ENCODE measurements around the gene WRNIP1.

WRNIP1 gene

DNA sequence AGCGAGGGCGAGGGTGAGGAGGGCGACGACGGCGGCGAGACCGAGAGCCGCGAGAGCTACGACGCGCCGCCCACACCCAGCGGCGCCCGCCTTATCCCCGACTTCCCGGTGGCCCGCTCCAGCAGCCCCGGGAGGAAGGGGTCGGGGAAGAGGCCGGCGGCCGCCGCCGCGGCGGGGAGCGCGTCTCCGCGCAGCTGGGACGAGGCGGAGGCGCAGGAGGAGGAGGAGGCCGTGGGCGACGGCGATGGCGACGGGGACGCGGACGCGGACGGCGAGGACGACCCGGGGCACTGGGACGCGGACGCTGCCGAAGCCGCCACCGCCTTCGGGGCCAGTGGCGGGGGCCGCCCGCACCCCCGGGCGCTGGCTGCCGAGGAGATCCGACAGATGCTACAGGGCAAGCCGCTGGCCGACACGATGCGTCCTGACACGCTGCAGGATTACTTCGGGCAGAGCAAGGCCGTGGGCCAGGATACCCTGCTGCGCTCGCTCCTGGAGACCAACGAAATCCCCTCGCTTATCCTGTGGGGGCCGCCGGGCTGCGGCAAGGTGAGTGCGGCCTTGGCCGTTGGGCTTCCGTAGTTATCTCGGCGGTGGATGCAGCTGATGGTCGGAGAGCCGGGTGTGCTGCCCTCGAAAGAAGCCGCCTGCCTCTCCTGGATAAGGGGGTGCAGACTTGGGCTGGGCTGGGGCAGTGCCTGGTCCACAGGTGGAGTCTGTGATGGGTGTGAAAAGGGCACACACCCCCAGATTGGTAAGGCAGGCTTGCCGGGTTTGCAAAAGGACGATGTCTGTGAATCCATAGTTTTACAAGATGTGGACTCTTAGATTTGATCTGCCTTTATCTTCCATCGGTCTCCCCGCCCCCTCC lies 938 bp downstream of the WRNIP1 start:
- TF ChIP-seq, protein P1, sequence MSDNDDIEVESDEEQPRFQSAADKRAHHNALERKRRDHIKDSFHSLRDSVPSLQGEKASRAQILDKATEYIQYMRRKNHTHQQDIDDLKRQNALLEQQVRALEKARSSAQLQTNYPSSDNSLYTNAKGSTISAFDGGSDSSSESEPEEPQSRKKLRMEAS (IDR thresholded peaks at IDR 0.05), result no peak; the same call in 1 of the 2 replicates

DNA sequence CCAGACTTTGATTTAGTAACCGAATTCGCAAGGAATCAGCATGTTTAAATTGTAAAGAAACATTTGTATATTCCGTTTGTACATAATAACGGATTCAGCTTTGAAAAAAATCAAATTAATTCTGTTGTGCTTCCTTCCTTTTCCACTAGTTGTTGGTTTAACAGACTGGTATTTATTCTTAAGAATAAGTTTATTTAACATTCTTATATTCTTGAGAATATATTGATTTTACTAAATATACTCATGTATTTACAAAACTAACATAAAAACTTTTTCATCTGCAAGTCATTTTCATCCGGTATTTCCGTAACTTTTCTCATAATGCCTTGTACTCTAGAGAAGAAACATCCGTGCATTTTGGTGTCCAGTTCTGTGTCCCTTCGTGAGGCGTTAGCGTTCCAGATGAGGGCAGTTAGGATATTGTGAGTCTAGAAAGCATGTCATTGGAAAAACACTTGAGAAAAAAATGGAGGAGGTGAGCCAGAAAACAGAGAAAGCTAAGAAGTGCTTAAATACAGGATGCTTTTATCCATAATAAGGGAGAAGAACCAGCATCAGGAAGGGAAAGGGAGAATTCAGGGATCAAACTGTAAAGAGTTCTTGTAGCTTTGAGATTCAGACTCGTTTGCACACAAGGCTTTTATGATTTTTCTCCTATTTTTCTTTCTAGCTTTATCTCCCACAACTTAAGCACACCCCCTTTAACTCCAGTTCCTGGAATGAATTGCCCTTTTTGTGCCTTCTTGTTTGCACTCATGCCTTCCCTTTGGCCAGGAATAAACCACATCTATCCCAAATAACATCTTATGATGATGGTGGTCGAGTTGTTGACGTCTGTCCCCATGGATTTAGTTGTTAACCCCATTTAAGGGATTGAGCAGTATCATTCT lies 1.8 kb downstream of the WRNIP1 start:
- TF ChIP-seq, protein P1 (IDR thresholded peaks at IDR 0.05), result no peak
- no peak for TF ChIP-seq CREB1 (IDR thresholded peaks at IDR 0.05; ENCODE audit: low read depth)
- no peak for TF ChIP-seq EGR1 (IDR thresholded peaks at IDR 0.05)
- TF ChIP-seq ZBTB7A (IDR thresholded peaks at IDR 0.05; ENCODE audit: low read depth), result no peak
- TF ChIP-seq CEBPB (IDR thresholded peaks at IDR 0.05), result no peak
- TF ChIP-seq, protein P2, sequence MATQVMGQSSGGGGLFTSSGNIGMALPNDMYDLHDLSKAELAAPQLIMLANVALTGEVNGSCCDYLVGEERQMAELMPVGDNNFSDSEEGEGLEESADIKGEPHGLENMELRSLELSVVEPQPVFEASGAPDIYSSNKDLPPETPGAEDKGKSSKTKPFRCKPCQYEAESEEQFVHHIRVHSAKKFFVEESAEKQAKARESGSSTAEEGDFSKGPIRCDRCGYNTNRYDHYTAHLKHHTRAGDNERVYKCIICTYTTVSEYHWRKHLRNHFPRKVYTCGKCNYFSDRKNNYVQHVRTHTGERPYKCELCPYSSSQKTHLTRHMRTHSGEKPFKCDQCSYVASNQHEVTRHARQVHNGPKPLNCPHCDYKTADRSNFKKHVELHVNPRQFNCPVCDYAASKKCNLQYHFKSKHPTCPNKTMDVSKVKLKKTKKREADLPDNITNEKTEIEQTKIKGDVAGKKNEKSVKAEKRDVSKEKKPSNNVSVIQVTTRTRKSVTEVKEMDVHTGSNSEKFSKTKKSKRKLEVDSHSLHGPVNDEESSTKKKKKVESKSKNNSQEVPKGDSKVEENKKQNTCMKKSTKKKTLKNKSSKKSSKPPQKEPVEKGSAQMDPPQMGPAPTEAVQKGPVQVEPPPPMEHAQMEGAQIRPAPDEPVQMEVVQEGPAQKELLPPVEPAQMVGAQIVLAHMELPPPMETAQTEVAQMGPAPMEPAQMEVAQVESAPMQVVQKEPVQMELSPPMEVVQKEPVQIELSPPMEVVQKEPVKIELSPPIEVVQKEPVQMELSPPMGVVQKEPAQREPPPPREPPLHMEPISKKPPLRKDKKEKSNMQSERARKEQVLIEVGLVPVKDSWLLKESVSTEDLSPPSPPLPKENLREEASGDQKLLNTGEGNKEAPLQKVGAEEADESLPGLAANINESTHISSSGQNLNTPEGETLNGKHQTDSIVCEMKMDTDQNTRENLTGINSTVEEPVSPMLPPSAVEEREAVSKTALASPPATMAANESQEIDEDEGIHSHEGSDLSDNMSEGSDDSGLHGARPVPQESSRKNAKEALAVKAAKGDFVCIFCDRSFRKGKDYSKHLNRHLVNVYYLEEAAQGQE (IDR thresholded peaks at IDR 0.05; ENCODE audit: low read depth), result no peak

DNA sequence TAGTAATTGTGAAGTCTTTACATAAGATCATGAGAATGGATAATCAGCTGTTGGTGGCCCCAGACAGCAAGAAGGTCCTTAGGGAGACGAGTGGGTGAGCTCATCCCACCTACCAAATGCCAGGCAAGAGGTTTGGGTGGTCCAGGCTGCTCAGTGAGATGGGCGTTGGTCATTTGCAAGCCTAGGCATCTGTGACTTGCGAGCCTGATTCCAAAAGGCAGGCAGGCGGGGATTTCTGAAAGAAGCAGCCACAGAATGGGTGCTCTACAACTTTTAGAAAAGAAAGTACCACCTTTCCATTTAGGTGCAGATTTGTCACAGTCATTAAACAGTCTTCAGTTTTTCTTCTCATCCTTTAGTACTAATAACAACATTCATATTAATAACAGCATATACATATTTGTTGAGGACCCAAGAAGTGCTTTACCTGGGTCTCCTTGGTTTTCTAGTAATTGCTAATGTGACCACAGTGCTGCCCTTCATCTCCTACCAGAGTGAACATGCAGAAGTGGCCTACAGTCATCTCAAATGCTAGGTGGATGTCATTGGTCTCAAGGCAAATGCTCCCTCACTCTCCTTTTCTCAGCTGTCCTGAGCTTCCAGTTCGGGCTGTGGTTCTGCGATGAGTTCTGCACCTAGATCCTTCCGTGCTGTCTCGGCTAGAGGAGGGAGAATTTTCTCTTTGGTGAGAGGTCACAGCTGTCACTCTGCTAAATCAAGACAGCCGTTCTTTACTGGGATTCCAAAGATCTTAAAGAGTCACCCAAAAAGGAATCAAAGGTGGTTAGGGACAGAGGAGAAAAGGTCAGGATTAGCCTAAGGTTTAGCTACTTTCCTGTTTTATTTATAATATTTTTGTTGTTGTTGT lies 2.7 kb downstream of the WRNIP1 start:
- TF ChIP-seq TEAD4 (IDR thresholded peaks at IDR 0.05) (no peak), EGR1 (IDR thresholded peaks at IDR 0.05) (no peak), EP300 (IDR thresholded peaks at IDR 0.05; ENCODE audit: borderline replicate concordance) (no peak), TAF1 (IDR thresholded peaks at IDR 0.05; ENCODE audit: low read depth) (no peak), CEBPB (IDR thresholded peaks at IDR 0.05) (no peak), FOXM1 (IDR thresholded peaks at IDR 0.05; ENCODE audit: borderline replicate concordance, low read depth) (no peak), RAD21 (IDR thresholded peaks at IDR 0.05; ENCODE audit: low read depth) (no peak), CREB1 (IDR thresholded peaks at IDR 0.05; ENCODE audit: low read depth) (no peak), TCF12 (IDR thresholded peaks at IDR 0.05; ENCODE audit: low read depth) (no peak), YY1 (IDR thresholded peaks at IDR 0.05; ENCODE audit: low read depth) (no peak), ZBTB7A (IDR thresholded peaks at IDR 0.05; ENCODE audit: low read depth) (no peak)
- TF ChIP-seq, protein P2 (IDR thresholded peaks at IDR 0.05; ENCODE audit: low read depth), result no peak
- TF ChIP-seq, protein P1 (IDR thresholded peaks at IDR 0.05), result no peak
- TF ChIP-seq, protein P3, sequence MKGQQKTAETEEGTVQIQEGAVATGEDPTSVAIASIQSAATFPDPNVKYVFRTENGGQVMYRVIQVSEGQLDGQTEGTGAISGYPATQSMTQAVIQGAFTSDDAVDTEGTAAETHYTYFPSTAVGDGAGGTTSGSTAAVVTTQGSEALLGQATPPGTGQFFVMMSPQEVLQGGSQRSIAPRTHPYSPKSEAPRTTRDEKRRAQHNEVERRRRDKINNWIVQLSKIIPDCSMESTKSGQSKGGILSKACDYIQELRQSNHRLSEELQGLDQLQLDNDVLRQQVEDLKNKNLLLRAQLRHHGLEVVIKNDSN (IDR thresholded peaks at IDR 0.05), result no peak

DNA sequence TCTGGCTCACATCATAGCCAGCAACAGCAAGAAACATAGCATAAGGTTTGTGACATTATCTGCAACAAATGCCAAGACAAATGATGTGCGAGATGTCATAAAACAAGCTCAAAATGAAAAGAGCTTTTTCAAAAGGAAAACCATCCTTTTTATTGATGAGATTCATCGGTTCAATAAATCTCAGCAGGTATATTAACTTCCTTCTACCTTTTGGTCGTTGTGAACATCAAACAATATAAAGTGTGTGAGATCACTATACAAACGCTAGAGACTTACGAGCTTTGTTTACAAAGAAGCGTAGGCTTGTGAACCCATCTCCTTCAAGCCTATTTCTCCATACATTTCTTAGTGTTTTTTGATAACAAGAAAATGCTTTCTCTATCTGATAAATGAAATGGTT lies 3.5 kb downstream of the WRNIP1 start:
- no peak for TF ChIP-seq ZBTB7A (IDR thresholded peaks at IDR 0.05; ENCODE audit: low read depth)
- TF ChIP-seq CEBPB (IDR thresholded peaks at IDR 0.05), result no peak
- TF ChIP-seq, protein P2 (IDR thresholded peaks at IDR 0.05; ENCODE audit: low read depth), result no peak
- TF ChIP-seq TAF1 (IDR thresholded peaks at IDR 0.05; ENCODE audit: low read depth), result no peak
- no peak for TF ChIP-seq RAD21 (IDR thresholded peaks at IDR 0.05; ENCODE audit: low read depth)
- TF ChIP-seq YY1 (IDR thresholded peaks at IDR 0.05; ENCODE audit: low read depth), result no peak
- no peak for TF ChIP-seq EGR1 (IDR thresholded peaks at IDR 0.05)
- TF ChIP-seq EP300 (IDR thresholded peaks at IDR 0.05; ENCODE audit: borderline replicate concordance), result no peak
- TF ChIP-seq TCF12 (IDR thresholded peaks at IDR 0.05; ENCODE audit: low read depth), result no peak
- TF ChIP-seq, protein P3 (IDR thresholded peaks at IDR 0.05), result no peak
- no peak for TF ChIP-seq FOXM1 (IDR thresholded peaks at IDR 0.05; ENCODE audit: borderline replicate concordance, low read depth)
- TF ChIP-seq NFIC (IDR thresholded peaks at IDR 0.05), result no peak
- TF ChIP-seq CREB1 (IDR thresholded peaks at IDR 0.05; ENCODE audit: low read depth), result no peak
- TF ChIP-seq TEAD4 (IDR thresholded peaks at IDR 0.05), result no peak
- TF ChIP-seq, protein P1 (IDR thresholded peaks at IDR 0.05), result no peak

All from Ishikawa (cell line).